GM19193 (cell line): ENCODE results near the gene PHF21B.

Experiments used
- POLR2A ChIP-seq: IDR thresholded peaks from 4 replicates; pipeline ENCODE4 v1.6.1; 2011; ENCODE audit not compliant: insufficient read depth, insufficient read length; ENCODE audit errors: extremely low read depth

Gene PHF21B

DNA sequence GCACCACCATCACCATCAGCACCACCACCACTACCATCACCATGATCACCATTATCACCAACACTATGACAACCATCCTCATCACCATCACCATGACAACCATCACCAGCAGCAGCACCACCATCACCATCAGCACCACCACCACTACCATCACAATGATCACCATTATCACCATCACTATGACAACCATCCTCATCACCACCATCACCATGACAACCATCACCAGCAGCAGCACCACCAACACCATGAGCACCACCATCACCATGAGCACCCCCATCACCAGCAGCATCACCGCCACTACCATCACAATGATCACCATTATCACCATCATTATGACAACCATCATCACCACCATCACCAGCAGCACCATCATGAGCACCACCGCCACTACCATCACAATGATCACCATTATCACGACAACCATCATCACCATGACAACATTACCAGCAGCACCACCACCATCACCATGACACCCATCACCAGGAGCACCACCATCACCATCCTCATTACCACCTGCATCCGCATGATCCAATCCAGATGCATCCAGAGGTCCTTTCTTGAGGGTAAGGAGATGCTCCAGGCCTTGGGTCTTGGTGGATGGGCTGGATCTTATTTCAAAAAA lies 23.8 kb downstream of the PHF21B start:
- no peak for TF ChIP-seq POLR2A

DNA sequence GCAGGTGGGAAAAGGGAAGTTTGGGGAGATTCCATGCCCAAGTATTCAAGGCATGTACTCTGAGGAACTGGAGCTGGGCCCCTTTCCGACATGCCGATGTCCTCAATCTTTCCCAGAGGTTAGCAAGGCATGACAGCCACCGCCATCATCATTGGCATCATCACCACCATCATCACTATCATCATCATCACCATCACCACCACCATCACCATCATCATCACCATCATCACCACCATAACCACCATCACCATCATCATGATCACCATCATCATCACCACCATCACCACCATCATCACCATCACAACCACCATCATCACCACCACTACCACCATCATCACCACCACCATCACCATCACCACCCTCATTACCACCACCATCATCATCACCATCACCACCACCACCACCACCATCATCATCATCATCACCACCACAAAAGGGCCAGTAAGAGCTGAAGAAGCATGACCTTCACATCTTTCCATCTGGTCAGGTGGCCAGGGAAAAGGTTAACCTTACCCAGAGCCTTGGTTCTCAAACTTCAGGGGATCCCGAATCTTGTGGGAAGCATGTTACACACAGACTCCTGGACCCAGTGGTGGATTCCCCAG lies 25.8 kb downstream of the PHF21B start:
- TF ChIP-seq POLR2A = no peak

DNA sequence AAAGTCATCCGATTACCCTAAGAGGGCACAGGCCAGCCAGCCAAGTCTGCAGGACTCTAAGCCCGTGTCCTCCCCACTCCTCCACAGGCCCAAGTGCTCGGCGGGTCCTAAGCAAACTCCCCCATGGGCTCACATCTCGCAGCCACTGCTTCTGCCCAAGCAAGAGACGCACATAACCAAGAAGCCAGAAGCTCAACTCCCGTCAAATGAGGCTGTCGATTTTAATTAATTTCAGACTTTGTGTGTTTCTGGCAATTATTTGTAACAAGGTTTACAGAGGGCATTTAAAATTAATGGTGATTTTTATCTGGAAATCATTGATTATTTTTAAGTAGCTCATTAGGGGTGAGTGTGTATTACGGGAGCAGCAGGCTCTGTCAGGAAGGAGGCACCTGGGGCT lies 27.4 kb downstream of the PHF21B start:
- no peak for TF ChIP-seq POLR2A

DNA sequence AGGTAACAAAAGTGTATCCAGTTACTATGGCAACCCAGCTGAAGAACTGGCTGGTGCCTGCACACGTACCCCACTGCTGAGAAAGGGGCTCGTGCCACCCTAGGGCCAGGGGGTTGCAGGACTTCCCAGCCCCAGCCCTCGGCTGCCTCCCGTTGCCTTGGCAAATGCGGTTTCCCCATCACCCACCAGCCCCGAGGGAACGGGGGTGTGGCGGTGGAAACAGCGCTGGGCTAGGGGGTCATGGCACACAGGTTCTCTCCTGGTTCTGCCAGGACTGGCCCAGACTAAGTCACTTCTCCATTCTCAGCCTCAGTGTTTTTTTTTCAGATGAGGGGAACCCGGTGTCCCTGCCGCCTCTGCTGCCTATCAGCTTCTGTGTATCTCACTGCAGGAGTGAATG lies 27.9 kb downstream of the PHF21B start:
- no peak for TF ChIP-seq POLR2A

DNA sequence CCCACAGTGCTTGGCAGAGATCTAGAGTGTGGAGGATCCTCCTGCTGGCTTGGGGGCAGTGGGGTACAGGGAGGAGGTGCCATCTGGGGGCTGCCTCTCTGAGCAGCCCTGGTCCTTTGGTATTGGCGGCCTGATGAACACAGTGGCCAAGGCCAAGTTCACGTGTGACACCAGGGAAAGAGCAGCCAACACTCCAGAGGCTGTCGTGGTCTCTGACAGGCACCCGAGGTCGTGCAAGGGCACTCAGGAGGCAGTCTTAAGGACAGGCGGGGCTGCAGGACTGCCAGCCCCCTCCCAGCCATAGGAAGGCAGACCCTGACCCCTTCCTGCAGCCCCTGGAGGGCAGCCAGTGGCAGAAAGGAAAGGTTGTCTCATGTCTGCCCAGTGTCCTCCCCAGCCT lies 30.7 kb downstream of the PHF21B start:
- TF ChIP-seq POLR2A = no peak

DNA sequence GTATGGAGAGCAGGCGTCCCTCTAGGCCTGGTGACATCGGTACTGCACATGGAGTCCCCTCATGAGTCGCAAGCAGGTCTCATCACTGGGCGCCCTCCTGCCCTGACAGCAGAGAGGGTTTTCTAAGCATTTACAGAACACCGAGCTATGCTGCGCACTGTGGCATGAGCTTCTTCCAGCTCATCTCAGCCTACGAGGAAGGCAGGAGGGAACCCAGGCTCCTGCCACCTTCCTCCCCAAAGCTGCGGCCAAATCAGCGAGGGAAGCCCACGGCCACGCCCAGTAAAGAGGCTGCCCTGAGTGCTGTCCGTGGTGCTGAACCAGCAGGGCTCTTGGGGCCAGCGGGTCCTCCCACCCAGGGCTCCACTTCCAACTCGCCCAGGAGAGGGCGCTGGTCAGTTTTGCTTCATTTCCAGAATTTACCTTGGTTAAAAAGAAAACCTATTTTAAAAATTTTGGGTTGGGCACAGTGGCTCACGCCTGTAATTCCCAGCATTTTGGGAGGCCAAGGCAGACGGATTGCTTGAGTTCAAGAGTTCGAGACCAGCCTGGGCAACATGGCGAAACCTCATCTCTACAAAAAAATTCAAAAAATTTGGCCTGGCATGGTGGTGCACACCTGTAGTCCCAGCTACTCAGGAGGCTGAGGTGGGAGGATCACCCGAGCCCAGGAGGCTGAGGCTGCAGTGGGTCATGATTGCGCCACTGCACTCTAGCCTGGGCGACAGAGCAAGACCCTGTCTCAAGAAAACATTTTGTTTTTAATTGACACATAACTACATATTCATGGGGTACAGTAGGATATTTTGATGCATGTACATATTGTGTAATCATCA lies 34.2 kb downstream of the PHF21B start:
- TF ChIP-seq POLR2A = no peak

DNA sequence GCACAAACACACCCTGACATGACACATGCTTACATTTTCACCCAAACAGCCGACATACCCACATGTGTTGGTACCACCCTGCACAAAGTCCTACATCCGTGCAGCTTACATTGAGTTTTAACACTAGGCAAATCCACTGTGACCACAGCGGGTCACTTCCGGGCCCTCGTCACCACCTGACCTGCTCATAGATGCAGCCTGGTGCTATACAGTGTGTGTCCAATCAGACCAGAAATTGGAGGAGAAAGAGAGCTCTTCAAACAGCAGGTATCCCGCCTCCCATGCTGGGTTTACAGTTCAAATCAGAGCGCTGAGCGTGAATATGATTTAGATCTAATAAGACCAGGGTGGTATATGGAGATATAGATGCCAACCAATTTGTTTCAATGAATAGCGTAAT lies 35.4 kb downstream of the PHF21B start:
- TF ChIP-seq POLR2A = no peak

DNA sequence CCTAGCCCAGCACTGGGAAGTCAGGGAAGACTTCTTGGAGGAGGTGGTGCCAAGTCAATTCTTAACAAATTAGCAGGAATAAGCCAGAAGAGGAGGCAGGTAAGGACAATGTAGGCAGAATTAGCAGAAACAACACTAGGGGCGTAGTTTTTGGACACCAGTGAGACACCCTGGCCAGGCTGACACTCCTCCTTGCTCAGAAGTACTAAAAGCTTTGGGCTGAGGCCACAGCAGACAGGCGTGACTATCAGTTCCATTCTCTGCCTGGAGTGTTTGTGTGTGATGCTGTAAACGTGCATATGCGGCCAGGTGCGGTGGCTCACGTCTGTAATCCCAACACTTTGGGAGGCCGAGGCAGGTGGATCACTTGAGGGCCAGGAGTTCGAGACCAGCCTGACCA lies 36.0 kb downstream of the PHF21B start:
- no peak for TF ChIP-seq POLR2A

DNA sequence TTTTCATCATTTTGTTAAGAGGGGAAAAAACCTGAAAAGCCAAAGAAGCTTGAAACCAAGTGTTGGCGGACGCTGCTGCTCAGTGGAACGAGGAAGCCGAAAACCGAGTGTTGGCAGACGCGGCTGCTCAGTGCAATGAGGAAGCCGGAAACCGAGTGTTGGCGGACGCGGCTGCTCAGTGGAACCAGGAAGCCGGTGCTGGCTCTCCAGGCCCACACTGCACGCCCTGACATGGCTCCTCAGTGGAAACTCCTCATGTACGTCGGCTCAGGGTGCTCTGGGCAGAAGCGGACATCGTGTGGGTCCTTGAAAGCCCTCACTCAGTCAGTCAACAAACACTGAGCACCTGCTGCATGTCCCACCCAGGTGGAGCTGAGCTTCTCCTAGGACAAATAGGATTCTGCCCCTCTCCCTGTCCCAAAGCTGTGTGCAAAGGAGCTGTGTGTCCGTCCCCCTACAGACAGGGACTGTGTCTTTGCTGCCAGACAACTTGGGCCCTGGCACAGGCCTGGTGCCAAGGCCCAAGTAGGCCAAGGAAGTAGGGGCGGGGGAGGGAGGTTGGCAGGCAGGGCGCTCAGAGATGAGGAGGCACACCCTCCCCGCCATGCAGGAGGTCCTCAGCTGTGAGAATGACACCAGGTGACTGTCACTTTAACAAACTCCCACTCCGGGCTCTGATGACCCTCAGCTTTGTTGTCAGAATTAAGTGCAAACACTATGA lies 37.3 kb downstream of the PHF21B start:
- no peak for TF ChIP-seq POLR2A

DNA sequence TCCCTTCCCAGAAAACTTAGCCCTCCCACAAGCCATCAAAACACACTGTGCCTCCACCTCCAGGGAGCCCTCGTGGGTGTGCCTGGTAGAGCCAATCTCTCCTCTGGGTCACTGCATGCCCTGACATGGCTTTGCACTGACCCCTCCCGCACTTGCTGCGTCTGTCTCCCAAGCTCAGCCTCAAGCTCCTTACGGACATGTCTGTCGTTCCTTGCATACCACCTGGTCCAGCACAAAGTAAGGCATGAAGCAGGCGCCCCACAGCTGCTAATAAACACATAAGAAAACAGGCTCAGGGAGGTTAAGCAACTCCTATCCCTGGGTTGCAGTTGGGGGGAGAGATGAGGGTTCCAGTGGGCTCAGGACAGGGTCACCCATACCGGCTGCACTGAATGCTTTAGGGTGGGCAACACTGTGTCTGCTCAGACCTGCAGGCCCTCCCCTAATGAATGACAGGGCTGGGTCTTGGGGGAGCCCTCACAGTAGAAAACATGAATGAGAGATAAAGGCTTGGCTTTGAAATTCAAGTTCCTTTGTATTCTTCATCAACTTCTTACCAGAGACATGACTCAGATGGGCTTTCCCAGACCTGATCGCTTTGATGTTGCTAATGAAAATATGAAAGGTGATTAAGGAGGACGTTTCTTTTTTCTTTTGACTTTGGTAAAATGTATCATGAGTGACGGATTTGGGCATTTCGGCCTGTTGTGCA lies 38.0 kb downstream of the PHF21B start:
- no peak for TF ChIP-seq POLR2A

DNA sequence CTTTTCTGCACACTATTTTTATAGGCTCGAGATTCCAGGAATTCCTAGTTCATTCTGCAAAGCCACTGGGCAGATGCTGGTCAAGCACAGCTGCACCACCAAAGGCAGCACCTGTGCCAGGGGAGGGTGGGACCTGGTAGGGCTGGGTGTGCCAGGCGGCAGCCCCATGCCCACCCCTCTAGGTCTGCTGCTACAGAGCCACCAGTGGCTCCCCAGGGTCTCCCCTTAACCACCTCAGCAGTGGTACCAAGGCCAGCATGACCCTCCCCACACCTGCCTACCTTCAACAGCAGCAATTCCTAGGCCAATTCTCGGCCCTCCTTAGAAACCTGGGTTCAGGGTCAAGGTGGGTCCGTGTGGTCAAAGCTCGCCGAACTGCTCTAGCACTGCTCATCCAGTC lies 39.5 kb downstream of the PHF21B start:
- TF ChIP-seq POLR2A = no peak

DNA sequence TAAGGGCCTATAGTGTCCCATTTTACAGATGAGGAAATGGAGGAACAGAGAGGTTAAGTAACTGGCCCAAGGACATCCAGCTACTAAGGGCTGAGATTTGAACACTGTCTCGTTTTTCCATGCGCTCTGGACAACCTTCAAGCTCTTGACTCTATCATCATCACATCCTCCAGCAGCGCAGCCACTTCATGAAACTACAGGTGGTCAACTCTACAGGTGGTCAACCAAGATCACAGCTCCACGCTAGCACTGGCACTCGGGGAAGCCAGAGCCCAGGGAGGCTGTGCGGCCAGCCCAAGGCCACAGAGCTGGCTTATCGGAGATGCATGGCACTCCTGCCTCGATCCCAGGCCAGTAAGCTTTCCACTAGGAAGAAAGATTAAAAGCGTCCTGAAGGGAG lies 40.0 kb downstream of the PHF21B start:
- no peak for TF ChIP-seq POLR2A

DNA sequence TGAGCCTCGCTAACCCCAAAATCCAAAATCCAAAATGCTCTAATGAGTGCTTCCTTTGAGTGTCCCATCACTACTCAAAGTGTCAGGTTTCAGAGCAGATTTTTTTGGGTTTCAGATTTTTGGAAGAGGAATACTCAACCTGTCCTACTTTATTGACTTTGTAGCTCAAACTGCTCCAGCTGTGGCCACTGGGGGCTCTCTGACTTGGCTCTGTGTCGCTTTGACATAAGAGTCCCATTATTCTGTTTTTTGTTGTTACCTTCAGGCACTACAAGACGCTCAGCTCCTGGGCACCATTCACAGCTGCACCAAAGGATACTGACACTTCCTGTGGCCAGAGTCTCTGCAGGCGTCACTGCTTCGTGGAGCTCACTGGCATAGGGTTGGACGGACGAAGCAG lies 41.1 kb downstream of the PHF21B start:
- TF ChIP-seq POLR2A = no peak

DNA sequence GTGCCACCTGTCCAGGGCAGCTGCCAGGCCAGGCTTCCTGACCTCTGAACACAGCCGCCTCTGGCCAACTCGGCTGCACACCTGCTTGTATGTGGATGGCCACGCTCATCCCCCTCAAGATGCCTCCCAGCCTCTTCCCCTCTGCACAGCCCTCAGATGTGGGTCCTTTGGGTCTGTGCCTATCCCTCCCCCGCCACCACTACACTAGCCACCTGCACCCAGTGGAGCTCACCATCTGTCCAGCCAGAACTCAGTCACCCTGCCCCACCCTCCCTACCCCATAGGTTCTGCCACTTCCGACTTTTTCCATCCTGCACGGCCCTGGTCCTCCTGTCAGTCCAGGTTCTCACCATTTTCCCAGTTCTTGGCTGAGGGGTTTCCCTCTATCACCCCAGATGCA lies 44.6 kb downstream of the PHF21B start:
- TF ChIP-seq POLR2A = no peak

DNA sequence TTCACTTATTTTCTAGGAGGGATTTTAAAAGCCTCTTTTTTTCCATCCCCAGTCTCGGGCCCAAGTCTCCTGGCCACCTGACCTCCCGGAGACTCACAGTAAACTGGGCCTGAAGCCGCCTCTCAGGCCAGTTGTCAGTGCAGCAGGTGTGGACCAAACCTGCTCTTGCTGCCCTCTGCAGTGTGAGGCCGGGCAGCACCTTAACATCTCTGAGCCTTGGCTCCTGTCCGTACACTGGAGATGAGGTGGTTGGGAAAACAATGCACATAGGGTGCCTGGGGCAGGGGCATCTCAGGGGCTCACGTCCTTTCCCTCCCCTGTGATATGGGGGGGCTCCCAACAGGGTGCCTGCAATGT lies 45.1 kb downstream of the PHF21B start:
- TF ChIP-seq POLR2A = no peak
